Endothelial cell of umbilical vein (primary cell): ENCODE measurements around the gene CCNI. TPM values are rescaled to one million over a fixed set of nuclear protein-coding genes. Genes with fewer than 3 reads are reported as not detected.

ENCODE experiments used
- BruUV-seq: library from RNA; stranded (reverse); fragments of 400-500 nt; replicated peaks from 2 replicates; lab custom pipeline; 2021; lab: Mats Ljungman, UMichigan
- CTCF ChIA-PET: fragments of 300-600, 350-600 bp; sonication (Branson Sonifier 250); formaldehyde crosslinking; loops from one replicate; lab custom pipeline; 2021; ENCODE audit warnings: antibody characterized with exemption, inconsistent platforms; lab: Charles Lee
- POLR2A ChIA-PET: fragments of 300-600, 350-600 bp; sonication (Branson Sonifier 250); formaldehyde crosslinking; loops from one replicate; lab custom pipeline; 2021; ENCODE audit warnings: antibody characterized with exemption, inconsistent platforms; lab: Charles Lee
- DNase-seq: peaks from one replicate; pipeline ENCODE4 v3.0.0-alpha.2; 2011; ENCODE audit warnings: low read depth, low spot score
- FAIRE-seq: peaks from 2 replicates; lab custom pipeline; 2011; peaks lifted over from hg19 to GRCh38; lab: Jason Lieb, UNC
- H2AFZ ChIP-seq: 2 replicates; pipeline ENCODE4 v1.6.0; 2012; ENCODE audit warnings: low read depth, low read length, control low read depth, inconsistent platforms
- H3K27ac ChIP-seq: 2 replicates; pipeline ENCODE4 v1.5.1; 2011; ENCODE audit warnings: low read depth, mild to moderate bottlenecking, control low read depth, low read length, moderate library complexity; ENCODE audit not compliant: insufficient read depth
- H3K27me3 ChIP-seq, 2 experiments: 2 replicates each; pipeline versions ENCODE4 v1.6.0 to v1.6.1; 2011; ENCODE audit warnings: low read length in 2 of 2, mixed read lengths in 1 of 2; ENCODE audit not compliant: control insufficient read depth in 2 of 2, insufficient read depth in 2 of 2
- H3K36me3 ChIP-seq, 2 experiments: 2 replicates in 1 of 2; 3 replicates in 1 of 2; pipeline ENCODE4 v1.5.1; 2011; ENCODE audit warnings: low read length in 2 of 2, mild to moderate bottlenecking in 1 of 2, moderate library complexity in 1 of 2; ENCODE audit not compliant: control insufficient read depth in 2 of 2, insufficient read depth in 2 of 2; ENCODE audit errors: extremely low read depth in 1 of 2
- H3K4me1 ChIP-seq: 3 replicates; pipeline ENCODE4 v1.5.1; 2011; ENCODE audit warnings: mild to moderate bottlenecking, low read length; ENCODE audit not compliant: control insufficient read depth, insufficient read depth; ENCODE audit errors: extremely low read depth
- H3K4me2 ChIP-seq: 2 replicates; pipeline ENCODE4 v1.6.1; 2011; ENCODE audit warnings: low read length, control low read depth, mixed read lengths; ENCODE audit not compliant: insufficient read depth
- H3K4me3 ChIP-seq, 3 experiments: fragments of 200-600 bp in 1 of 3; sonication (generic), shearing (Covaris generic) in 1 of 3; replicated peaks in 1 of 3; 2 replicates each; pipeline ENCODE4 v1.5.1; 2011 to 2016; ENCODE audit warnings: control low read depth in 3 of 3, low read length in 3 of 3, mild to moderate bottlenecking in 2 of 3, inconsistent platforms in 1 of 3, low read depth in 1 of 3, moderate library complexity in 1 of 3; ENCODE audit not compliant: insufficient read depth in 1 of 3
- H3K79me2 ChIP-seq: 2 replicates; pipeline ENCODE4 v1.6.0; 2012; ENCODE audit warnings: low read length, inconsistent platforms; ENCODE audit not compliant: control insufficient read depth, insufficient read depth
- H3K9ac ChIP-seq: replicated peaks from 2 replicates; pipeline ENCODE3; 2011; ENCODE audit warnings: low read length, control low read depth; ENCODE audit not compliant: insufficient read depth; ENCODE audit errors: extremely low read depth
- H3K9me1 ChIP-seq: replicated peaks from 3 replicates; pipeline ENCODE4 v1.6.0; 2011; ENCODE audit warnings: mild to moderate bottlenecking, low read length; ENCODE audit not compliant: control insufficient read depth, insufficient read depth; ENCODE audit errors: extremely low read depth
- H3K9me3 ChIP-seq: replicated peaks from 2 replicates; pipeline ENCODE4 v1.5.1; 2012; ENCODE audit warnings: low read length, inconsistent platforms; ENCODE audit not compliant: control insufficient read depth, insufficient read depth
- H4K20me1 ChIP-seq: replicated peaks from 2 replicates; pipeline ENCODE3; 2011; ENCODE audit warnings: mild to moderate bottlenecking, low read length; ENCODE audit not compliant: control insufficient read depth, insufficient read depth; ENCODE audit errors: extremely low read depth
- JUN ChIP-seq: IDR thresholded peaks from 2 replicates; pipeline ENCODE4 v1.6.1; 2011; ENCODE audit warnings: borderline replicate concordance, low read depth; ENCODE audit not compliant: insufficient read length, insufficient read depth
- dilution Hi-C: fragments of 300-500 bp; cut with MboI; formaldehyde crosslinking; loops from one replicate; pipeline ENCODE4 v1.15.0; 2019; ENCODE audit warnings: low sequenced_read_pairs; ENCODE audit not compliant: extremely low pct_ligation_motif_present
- intact Hi-C: fragments of 100-400 bp; cut with micrococcal nuclease; formaldehyde crosslinking; loops from one replicate; pipeline ENCODE4 v1.10.0; 2022
- polyA plus RNA-seq, 4 experiments: library from polyadenylated mRNA; depleted of rRNA in 3 of 4; stranded (reverse) in 3 of 4; unstranded in 1 of 4; fragments of >200 nt; gene quantifications; 2 replicates each; pipeline versions ENCODE4 v1.2.1 to v1.2.3, GENCODE V29; 2011 to 2012; ENCODE audit warnings: missing spikeins in 1 of 4
- total RNA-seq: library from RNA; stranded (reverse); gene quantifications from 2 replicates; pipeline ENCODE4 v1.2.3, GENCODE V29; 2021
- TF ChIP-seq, protein P1 (sequence below), 2 donors: IDR thresholded peaks; 1 replicate in 1 of 2; 2 replicates in 1 of 2; pipeline ENCODE4 v1.5.1; 2011; ENCODE audit warnings: low read length in 2 of 2, mild to moderate bottlenecking in 2 of 2, moderate library complexity in 2 of 2, control low read depth in 1 of 2, inconsistent platforms in 1 of 2, low read depth in 1 of 2; ENCODE audit not compliant: insufficient read depth in 1 of 2; ENCODE audit errors: extremely low read depth in 1 of 2

CCNI gene
- total and polyA plus RNA-seq, 2 donors (not counting 3 experiments of a cell fraction or from before 2014, with no cell fraction given), result 88.6 to 212 TPM

DNA sequence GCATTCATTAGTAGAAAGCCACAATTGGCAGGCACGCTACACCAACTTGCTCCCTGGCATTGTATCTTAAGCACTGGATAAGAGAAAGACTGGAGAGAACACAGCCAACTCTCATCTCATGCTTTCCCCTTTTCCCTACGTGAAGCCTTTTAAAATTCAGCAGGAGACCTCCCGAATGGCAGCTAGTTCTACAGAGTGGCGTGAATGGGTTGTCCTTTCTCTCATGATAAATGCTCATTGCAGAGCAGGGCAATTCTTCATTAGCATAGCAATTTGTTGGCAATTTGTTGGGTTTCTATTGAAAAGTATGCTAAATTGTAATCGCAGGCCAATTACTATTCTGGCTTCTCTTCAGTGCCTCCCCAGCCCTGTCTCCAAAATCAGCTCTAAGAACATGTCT lies 78.3 kb downstream of the CCNI start:
- H3K9me3 ChIP-seq, result no peaks in the 10 kb centered on the region
- H3K4me1 ChIP-seq, result peaks cover 15% of the 10 kb centered on the region
- ChIA-PET CTCF (no interaction called here), POLR2A (no interaction called here)
- DNase-seq (no peak), FAIRE-seq (no peak)
- no peaks in the 10 kb centered on the region for H3K27me3 ChIP-seq
- intact Hi-C loops (no loop called here), dilution Hi-C loops (no loop called here)
- H4K20me1 ChIP-seq, result no peaks in the 10 kb centered on the region
- H3K4me3 ChIP-seq, result no peak overlapping the region
- no peak overlapping the region for H2AFZ ChIP-seq
- TF ChIP-seq, protein P1, sequence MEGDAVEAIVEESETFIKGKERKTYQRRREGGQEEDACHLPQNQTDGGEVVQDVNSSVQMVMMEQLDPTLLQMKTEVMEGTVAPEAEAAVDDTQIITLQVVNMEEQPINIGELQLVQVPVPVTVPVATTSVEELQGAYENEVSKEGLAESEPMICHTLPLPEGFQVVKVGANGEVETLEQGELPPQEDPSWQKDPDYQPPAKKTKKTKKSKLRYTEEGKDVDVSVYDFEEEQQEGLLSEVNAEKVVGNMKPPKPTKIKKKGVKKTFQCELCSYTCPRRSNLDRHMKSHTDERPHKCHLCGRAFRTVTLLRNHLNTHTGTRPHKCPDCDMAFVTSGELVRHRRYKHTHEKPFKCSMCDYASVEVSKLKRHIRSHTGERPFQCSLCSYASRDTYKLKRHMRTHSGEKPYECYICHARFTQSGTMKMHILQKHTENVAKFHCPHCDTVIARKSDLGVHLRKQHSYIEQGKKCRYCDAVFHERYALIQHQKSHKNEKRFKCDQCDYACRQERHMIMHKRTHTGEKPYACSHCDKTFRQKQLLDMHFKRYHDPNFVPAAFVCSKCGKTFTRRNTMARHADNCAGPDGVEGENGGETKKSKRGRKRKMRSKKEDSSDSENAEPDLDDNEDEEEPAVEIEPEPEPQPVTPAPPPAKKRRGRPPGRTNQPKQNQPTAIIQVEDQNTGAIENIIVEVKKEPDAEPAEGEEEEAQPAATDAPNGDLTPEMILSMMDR (IDR thresholded peaks at IDR 0.05; ENCODE audit: extremely low read depth in 1 of 2, insufficient read depth in 1 of 2, low read depth in 1 of 2, low read length in 2 of 2), result no peak
- TF ChIP-seq JUN, result no peak
- peaks cover 7 to 13% of the 10 kb centered on the region in 2 experiments for H3K36me3 ChIP-seq
- no peak overlapping the region for H3K9ac ChIP-seq
- no peaks in the 10 kb centered on the region for H3K9me1 ChIP-seq
- no TSS peak for BruUV-seq
- H3K27ac ChIP-seq, result no peak overlapping the region
- peaks cover 5% of the 10 kb centered on the region for H3K79me2 ChIP-seq
- no peak overlapping the region for H3K4me2 ChIP-seq

Other genes with a start within 250 kb of the CCNI start
- gene SOWAHB, start 177.8 kb downstream of the CCNI start, total RNA-seq, result not detected in 2 replicates
- not detected in 2 replicates for gene SOWAHB, start 177.8 kb downstream of the CCNI start, polyA plus RNA-seq
- 168 and 202 TPM in 2 replicates for gene SEPTIN11, start 126.2 kb downstream of the CCNI start, total RNA-seq
- 55.9 and 69.4 TPM in 2 replicates for gene SEPTIN11, start 126.2 kb downstream of the CCNI start, polyA plus RNA-seq
- gene CCNG2, start 81.2 kb upstream of the CCNI start, total RNA-seq, result 28.3 and 31.9 TPM in 2 replicates
- gene CCNG2, start 81.2 kb upstream of the CCNI start, polyA plus RNA-seq, result 4.9 and 7.9 TPM in 2 replicates